PFSK-1 (cell line): ENCODE measurements around the gene PCED1B.

Source experiments
- POLR2AphosphoS5 ChIP-seq: IDR thresholded peaks from 2 replicates; pipeline ENCODE4 v1.6.1; 2012; ENCODE audit warnings: low read depth, mild to moderate bottlenecking, control low read depth, low read length, moderate library complexity
- REST ChIP-seq, 2 experiments: IDR thresholded peaks; 2 replicates each; pipeline versions ENCODE4 v1.6.1 to v1.8.0; 2011 to 2012; ENCODE audit warnings: low read depth in 2 of 2, low read length in 2 of 2, control low read depth in 1 of 2, inconsistent platforms in 1 of 2, mild to moderate bottlenecking in 1 of 2, moderate library complexity in 1 of 2; ENCODE audit not compliant: insufficient read depth in 1 of 2
- SIN3A ChIP-seq: IDR thresholded peaks from 2 replicates; pipeline ENCODE4 v1.6.1; 2012; ENCODE audit warnings: mild to moderate bottlenecking, low read length, moderate library complexity, borderline replicate concordance; ENCODE audit not compliant: insufficient read depth
- TAF1 ChIP-seq: IDR thresholded peaks from 2 replicates; pipeline ENCODE4 v1.6.1; 2012; ENCODE audit warnings: low read length, control low read depth, borderline replicate concordance; ENCODE audit not compliant: insufficient read depth

- TF ChIP-seq TAF1 (no peak), POLR2AphosphoS5 (no peak), REST (IDR thresholded peaks at IDR 0.05; ENCODE audit: insufficient read depth in 1 of 2, low read depth in 2 of 2, low read length in 2 of 2) (no peak), SIN3A (no peak)
Measured at GRCh38 chr12:47082796-47083621, 3.6 kb downstream of the PCED1B start.
